Endothelial cell (in vitro differentiated cells): Measurements from ENCODE around the gene PFDN1. TPM values are rescaled to one million over a fixed set of nuclear protein-coding genes. Genes with fewer than 3 reads are reported as not detected.

ENCODE experiments used
- DNase-seq: peaks from one replicate; pipeline ENCODE4 v3.0.0; 2021; ENCODE audit warnings: low spot score
- H3K27ac Mint-ChIP-seq: one replicate; pipeline ENCODE4 v1.8.0; 2021; ENCODE audit warnings: mixed read lengths, inconsistent platforms; ENCODE audit not compliant: unreplicated experiment
- H3K27me3 Mint-ChIP-seq: one replicate; pipeline ENCODE4 v1.8.0; 2021; ENCODE audit warnings: mild to moderate bottlenecking, moderate library complexity, mixed read lengths, inconsistent platforms; ENCODE audit not compliant: unreplicated experiment
- H3K36me3 Mint-ChIP-seq: one replicate; pipeline ENCODE4 v1.8.0; 2021; ENCODE audit warnings: mild to moderate bottlenecking, low read depth, mixed read lengths, inconsistent platforms; ENCODE audit not compliant: unreplicated experiment
- H3K4me1 Mint-ChIP-seq: one replicate; pipeline ENCODE4 v1.8.0; 2021; ENCODE audit warnings: mild to moderate bottlenecking, mixed read lengths, inconsistent platforms; ENCODE audit not compliant: unreplicated experiment
- H3K4me3 Mint-ChIP-seq: one replicate; pipeline ENCODE4 v1.8.0; 2021; ENCODE audit warnings: mild to moderate bottlenecking, mixed read lengths, inconsistent platforms; ENCODE audit not compliant: unreplicated experiment
- H3K9me3 Mint-ChIP-seq: one replicate; pipeline ENCODE4 v1.8.0; 2021; ENCODE audit warnings: mixed read lengths, inconsistent platforms; ENCODE audit not compliant: unreplicated experiment
- CTCF ChIP-seq: fragments of 200-600 bp; sonication (generic); IDR thresholded peaks from one replicate; pipeline ENCODE4 v1.5.0; 2021; ENCODE audit warnings: antibody characterized with exemption; ENCODE audit not compliant: unreplicated experiment
- total RNA-seq: library from RNA; stranded (reverse); fragmentation: NEBNext Ultra II Directional; extraction: Animal tissue kit (Norgen Biotek cat#: 25700); gene quantifications from one replicate; pipeline ENCODE4 v1.2.1, GENCODE V29; 2021; ENCODE audit not compliant: unreplicated experiment

PFDN1 gene
- total RNA-seq, 1 donor from 2014 or later = 86.2 TPM

DNA sequence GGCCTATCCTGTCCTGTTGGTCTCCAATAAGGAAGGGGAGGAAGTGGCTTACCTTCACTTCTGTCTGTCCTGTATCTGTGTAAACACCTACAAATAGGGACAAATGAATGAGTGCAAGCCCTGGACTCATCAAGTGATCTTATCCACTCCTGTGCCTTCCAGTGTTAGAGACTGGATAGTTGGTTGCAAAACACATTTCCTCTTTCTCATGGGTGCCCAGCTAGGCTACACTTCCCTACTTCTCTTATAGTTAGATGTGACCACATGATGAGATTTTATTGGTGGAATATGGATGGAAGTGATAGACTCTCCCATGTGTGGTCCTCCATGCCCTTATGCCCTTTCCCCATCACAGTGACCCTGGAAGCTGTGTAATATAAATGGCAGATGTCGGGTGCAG is 16.9 kb upstream of the PFDN1 start:
- no peaks in the 10 kb centered on the region for H3K9me3 Mint-ChIP-seq
- H3K4me3 Mint-ChIP-seq = no peak overlapping the region
- H3K36me3 Mint-ChIP-seq = no peaks in the 10 kb centered on the region
- TF ChIP-seq CTCF = no peak
- H3K27me3 Mint-ChIP-seq = peaks cover 6% of the 10 kb centered on the region
- DNase-seq = no peak
- no peak overlapping the region for H3K27ac Mint-ChIP-seq
- peaks cover 29% of the 10 kb centered on the region for H3K4me1 Mint-ChIP-seq

DNA sequence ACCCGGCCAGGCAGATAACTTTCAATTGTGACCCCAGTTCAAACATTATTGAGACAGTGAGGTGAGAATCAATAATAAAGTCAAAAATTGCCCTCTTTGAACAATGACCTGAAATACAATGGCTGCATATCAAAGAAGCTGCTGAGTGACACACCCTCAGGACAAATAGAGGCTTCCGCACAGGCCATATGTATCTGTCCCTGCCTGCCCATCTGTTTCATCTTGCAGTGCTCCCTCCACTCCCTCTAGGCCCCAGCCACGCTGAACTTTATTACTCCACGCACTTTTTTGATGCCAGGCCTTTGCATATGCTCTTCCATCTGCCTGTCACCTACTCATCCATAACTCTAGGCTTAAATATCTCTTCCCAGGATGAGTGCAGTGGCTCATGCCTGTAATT is 15.9 kb upstream of the PFDN1 start:
- H3K36me3 Mint-ChIP-seq = no peaks in the 10 kb centered on the region
- no peak overlapping the region for H3K4me3 Mint-ChIP-seq
- no peak for TF ChIP-seq CTCF
- DNase-seq = no peak
- H3K4me1 Mint-ChIP-seq = peaks cover 20% of the 10 kb centered on the region
- H3K27me3 Mint-ChIP-seq = peaks cover 6% of the 10 kb centered on the region
- H3K27ac Mint-ChIP-seq = no peak overlapping the region
- H3K9me3 Mint-ChIP-seq = no peaks in the 10 kb centered on the region

DNA sequence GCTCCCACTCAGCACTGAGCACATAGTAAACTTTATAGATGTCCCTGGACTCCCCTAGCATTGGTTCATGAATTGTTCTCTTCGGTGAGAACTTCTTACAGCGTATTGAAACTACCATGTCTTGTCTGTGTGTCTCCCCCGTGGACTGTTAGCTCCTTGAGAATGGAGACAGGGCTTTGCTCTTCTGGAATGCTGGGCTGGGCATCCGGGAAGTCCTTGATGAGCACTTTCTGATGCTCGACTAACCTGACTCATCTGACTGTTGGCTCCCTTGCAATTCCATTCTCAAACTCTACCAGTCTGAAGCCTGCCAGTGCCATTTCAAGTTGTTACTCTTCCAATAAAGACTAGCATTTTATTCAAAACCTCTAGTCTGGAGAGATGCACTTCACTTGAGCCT is 15.0 kb upstream of the PFDN1 start:
- DNase-seq = no peak
- Mint-ChIP-seq H3K4me3 (no peak overlapping the region), H3K9me3 (no peaks in the 10 kb centered on the region), H3K4me1 (peaks cover 22% of the 10 kb centered on the region), H3K27ac (no peak overlapping the region), H3K27me3 (peaks cover 6% of the 10 kb centered on the region), H3K36me3 (no peaks in the 10 kb centered on the region)
- no peak for TF ChIP-seq CTCF

DNA sequence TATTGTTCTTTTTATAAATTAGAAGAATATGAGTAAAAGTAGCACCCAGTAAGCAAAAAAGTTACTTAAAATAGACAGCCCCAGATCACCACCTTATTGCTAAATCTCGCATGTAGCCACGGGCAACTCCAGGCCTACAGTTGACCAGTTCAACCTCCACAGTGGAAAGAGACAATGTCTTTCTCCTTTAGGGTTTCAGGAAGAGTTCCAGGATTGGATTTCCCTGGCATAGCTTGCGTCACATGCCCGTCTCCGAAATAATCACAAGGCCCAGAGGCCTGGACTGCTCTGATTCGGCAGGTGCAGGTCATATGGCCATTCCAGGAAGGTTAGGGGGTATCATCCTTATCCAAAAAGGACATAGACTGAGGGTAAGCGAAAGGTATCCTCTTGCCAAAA is 9.9 kb upstream of the PFDN1 start:
- Mint-ChIP-seq H3K9me3 (no peaks in the 10 kb centered on the region), H3K36me3 (no peaks in the 10 kb centered on the region), H3K4me1 (peaks cover 21% of the 10 kb centered on the region), H3K27ac (peak overlapping the region; percentile 67), H3K4me3 (no peak overlapping the region), H3K27me3 (peaks cover 3% of the 10 kb centered on the region)
- no peak for DNase-seq
- no peak for TF ChIP-seq CTCF

DNA sequence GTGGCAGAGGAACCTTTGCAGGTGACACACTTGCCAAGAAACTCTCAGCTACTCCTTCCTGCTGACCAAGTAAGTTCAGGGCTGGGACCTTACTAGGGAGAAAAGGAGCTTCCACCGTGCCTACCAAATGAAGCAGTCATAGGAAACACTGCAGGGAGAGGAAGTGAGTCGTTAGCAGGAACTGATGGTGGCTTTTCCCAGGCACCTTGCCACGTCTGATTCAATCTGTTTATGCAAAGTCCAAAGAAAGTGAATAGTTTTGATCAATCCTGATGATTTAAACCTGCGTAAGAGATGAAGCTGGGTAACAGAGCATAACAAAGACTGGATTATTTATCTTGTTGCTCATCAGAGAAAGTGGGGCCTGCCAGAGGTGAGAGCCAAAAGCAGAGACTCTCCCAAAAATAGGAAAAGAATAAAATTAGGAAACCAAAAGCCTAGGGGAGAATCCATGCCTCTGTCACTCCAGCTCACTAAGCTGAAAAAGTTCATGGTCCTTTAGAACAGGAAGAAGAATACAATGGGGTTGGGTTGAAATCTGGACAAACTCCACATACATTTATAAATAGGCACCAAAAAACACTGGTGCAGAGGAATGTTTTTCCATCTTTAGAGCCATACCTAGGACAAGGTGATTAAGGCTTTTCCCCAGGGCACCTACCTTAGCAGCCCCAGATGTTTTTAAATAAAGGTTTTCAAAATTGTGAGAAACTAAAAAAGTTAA is 9.3 kb upstream of the PFDN1 start:
- DNase-seq = no peak
- Mint-ChIP-seq H3K36me3 (no peaks in the 10 kb centered on the region), H3K4me3 (peak overlapping the region; percentile 29), H3K27me3 (peaks cover 3% of the 10 kb centered on the region), H3K4me1 (peaks cover 21% of the 10 kb centered on the region), H3K9me3 (no peaks in the 10 kb centered on the region), H3K27ac (peak overlapping the region; percentile 67)
- no peak for TF ChIP-seq CTCF
